ENCODE data around the gene TEK.
"Not testable (repeated sequence)": the region's sequence is repeated elsewhere in the genome, so short reads cannot be mapped to it uniquely, and the experiment has no call there.

TEK gene

GRCh38 chr9:27108981-27109541, at the start of gene TEK:
Gene TEK, plus strand, starts transcription at chr9:27109225. Its CDS starts 366 bp downstream, at chr9:27109591.
- DNase-seq (ENCODE audit: low read depth in 2 of 2), result no peak

- DNase-seq (ENCODE audit: low read depth in 2 of 2), result no peak
These were observed 49.6 kb upstream of the TEK start for GRCh38 chr9:27059412-27059811.

DNA sequence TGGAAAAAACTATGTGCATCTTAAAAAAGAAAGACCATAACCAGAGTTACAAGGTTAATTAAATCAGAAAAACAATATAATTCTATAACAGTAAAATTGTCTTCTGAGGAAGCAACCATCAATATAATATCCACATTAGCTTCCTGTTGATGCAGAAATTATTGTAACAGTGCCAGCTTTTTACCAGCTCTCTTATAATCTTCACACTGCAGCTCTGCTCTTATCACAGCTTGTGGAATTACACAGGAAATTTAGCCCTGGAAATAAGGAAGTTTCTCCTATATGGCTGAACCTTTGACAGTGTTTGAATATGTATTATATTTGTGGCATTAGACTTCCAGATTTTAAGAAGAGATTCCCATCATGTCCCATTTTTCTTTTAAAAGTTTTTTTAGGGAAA, 49.1 kb upstream of the TEK start:
- DNase-seq (ENCODE audit: low read depth in 2 of 2), result no peak

GRCh38 chr9:27065288-27065687, 43.7 kb upstream of the TEK start:
- no peak for DNase-seq (ENCODE audit: low read depth in 2 of 2)

GRCh38 chr9:27073841-27074728, 34.9 kb upstream of the TEK start:
- no peak for DNase-seq (ENCODE audit: low read depth in 2 of 2)

- no peak for DNase-seq (ENCODE audit: low read depth in 2 of 2)
These were observed 30.3 kb upstream of the TEK start for GRCh38 chr9:27078685-27079084.

- DNase-seq (ENCODE audit: low read depth in 2 of 2), result no peak
These were observed 23.6 kb upstream of the TEK start for GRCh38 chr9:27085456-27085855.

DNA sequence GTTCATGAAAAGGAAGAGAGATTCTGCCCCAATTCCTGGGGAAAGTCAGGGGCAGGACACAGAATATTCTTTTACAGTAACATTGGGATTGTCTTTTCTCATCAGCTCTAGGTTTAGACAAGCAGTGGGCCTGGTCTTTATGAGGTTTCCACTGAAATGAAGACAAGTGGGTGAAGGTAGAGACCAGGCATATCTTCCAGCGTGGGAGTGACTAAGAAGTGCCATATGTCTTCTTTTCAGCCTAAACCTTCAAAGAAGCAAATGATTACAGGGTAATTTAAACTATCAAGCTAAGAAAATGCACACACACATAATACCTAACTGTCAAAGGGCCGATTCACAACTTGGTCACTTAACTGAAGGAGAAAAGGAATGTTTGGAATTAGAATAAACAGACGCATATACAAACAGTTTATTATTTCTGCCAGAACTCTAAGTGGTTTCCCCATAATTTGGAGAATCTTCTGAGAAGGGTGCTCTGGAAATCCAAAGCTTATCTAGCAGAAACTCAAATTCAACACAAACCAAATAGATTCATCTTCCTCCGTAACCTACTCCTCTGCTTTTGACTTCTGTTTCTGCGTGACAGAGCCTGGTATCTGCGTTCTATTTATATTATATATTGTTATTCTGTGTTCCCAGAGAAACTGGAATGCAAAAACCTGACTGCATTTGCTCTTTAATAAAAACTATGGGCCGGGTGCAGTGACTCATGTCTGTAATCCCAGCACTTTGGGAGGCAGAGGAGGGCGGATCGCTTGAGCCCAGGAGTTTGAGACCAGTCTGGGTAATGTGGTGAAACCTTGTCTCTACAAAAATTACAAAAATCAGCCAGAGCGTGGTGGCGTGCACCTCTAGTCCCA, 22.0 kb upstream of the TEK start:
- no peak for DNase-seq (ENCODE audit: low read depth in 2 of 2)

DNA sequence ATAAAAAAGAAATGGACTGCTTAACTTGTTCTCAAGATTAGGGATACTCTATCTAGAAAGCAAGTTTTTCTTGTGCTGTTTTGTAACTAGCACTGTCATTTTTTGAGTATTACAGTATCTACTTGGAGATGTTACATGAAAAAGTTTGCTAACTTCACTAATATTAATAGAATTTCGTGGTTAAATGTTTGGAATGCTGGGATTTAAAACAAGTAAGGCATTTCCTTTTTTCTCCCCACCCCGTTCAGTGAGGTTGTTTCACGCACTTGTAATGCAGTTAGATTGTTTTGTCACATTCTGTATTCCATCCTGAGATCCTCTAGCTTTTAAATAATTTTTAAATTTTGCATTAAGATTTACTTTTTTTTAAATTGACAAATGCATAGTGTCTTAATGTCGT, 20.0 kb upstream of the TEK start:
- DNase-seq (ENCODE audit: low read depth in 2 of 2), result no peak

GRCh38 chr9:27089706-27090105, 19.3 kb upstream of the TEK start:
- no peak for DNase-seq (ENCODE audit: low read depth in 2 of 2)

DNA sequence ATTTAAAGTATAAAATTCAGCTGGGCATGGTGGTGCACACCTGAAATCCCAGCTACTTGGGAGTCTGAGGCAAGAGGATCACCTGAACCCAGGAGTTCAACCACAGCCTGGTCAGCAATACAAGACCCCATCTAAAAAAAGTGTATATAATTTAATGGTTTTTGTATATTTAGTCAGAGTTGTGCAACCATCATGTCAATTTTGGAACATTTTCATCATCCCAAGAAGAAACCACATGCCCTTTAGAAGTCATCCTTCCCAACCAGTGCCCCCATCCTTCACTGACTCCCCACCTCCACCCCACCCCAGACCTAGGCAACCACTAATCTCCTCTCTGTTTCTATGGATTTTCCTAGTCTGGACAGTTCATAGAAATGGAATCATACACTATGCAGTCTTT, 18.8 kb upstream of the TEK start:
- no peak for DNase-seq (ENCODE audit: low read depth in 2 of 2)

DNA sequence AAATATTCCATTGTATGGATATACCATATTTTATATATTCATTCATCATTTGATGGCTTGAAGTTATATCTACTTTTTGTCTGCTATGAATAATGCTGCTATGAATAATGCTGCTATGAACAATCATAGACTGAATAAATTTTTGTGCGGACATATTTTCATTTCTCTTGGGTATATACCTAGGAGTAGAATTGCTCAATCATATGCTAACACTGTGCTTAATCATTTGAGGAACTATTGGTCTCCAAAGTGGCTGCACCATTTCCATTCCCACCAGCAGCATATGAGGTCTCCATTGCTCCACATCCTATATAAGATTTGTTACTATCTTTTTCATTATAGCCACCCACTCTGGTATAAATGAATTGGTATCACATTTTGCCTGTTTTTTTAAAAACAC, 18.3 kb upstream of the TEK start:
- DNase-seq (ENCODE audit: low read depth in 2 of 2), result no peak

- not testable (repeated sequence) for DNase-seq (ENCODE audit: low read depth in 2 of 2)
These were observed 16.5 kb upstream of the TEK start for GRCh38 chr9:27092496-27092895.

- DNase-seq (ENCODE audit: low read depth in 2 of 2), result not testable (repeated sequence)
These were observed 15.5 kb upstream of the TEK start for GRCh38 chr9:27093384-27094067.

DNA sequence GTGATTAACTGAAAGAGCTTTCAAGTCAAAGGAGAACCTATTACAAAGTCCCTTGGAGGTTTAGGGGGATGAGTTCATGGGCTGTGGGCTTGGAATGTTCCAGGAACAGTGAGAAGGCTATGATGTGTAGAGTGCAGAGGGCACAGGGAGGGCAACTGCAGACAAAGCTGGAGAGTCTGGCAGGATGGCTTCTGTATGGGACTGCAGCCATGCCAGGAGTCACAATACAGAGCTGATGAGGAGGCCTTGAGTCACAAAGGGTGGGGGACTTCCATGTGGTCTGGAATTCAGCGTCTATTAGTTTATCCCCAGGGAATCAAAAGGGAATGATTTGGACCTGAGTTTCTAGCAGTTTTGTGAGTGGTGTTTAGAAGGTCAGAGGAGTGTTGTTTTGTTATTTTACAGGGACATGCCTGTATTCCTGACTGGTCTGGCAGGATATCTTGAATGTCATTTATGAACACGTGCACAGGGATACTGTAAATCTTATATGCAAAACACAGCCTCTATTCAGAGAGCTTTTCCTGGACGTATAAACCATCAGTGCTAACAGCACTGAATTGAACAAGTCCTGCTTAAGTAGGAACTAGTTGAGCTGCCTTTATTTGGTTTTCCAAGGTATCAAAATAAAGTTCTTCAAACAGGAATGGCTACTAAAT, 14.3 kb upstream of the TEK start:
- DNase-seq (ENCODE audit: low read depth in 2 of 2), result no peak

DNA sequence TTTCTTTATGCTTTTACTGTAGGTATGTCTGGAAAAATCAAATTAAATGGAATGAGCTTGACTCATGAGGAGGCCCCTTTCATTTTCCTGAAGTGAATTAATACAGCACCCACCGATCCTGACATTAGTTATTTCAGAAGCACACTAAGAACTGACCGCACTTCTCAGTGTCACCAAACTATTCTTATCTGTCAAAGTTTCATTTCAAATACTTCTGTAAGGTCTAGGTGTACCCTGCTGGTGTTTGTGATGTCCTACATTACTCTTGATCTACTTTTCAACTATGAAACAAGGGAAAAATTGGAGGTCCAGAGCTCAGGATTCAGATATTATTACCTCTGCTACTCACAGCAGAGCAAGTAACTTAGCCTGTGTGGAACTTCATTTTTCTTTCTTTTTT, 1.8 kb upstream of the TEK start:
- no peak for DNase-seq (ENCODE audit: low read depth in 2 of 2)

DNA sequence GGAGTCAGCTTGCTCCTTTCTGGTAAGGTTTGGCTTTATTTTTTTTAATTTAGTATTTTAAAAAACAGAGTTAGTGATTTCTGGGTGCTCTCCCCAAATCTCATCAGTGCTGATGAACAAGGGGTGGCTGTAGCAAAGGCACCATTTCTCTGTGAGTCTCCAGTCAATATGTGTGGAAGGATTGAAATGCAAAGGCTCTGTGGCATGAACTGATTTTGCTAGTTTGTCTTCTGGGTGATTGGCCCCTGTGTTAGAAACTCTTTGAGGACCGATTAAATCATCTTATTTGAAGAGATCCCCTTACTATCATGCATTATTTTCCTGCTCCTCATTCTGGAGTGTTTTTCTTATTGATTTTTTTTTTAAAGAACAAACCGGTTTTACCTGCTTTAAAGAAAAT, 596 bp downstream of the TEK start:
- no peak for DNase-seq (ENCODE audit: low read depth in 2 of 2)

DNA sequence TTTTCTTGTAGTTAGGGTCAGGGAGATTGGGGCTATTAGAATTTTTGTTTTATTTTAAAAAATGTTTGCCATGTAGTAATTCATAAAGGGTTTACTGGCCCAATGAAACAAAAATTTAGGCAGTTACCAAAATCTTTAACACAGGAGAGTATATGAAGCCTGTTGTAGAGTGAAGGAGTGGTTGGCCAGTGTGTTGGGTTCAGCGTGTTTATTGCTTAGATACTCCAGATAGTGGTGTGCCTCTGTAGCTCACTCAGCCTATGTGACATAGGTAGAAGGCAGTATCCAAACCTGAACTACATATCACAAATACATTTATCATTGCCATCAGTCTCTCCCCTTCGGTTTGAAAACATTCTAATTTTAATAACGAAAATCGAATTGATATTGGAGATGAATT, 1.2 kb downstream of the TEK start:
- no peak for DNase-seq (ENCODE audit: low read depth in 2 of 2)

- DNase-seq (ENCODE audit: low read depth in 2 of 2), result no peak
These were observed 3.2 kb downstream of the TEK start for GRCh38 chr9:27112235-27112634.

DNA sequence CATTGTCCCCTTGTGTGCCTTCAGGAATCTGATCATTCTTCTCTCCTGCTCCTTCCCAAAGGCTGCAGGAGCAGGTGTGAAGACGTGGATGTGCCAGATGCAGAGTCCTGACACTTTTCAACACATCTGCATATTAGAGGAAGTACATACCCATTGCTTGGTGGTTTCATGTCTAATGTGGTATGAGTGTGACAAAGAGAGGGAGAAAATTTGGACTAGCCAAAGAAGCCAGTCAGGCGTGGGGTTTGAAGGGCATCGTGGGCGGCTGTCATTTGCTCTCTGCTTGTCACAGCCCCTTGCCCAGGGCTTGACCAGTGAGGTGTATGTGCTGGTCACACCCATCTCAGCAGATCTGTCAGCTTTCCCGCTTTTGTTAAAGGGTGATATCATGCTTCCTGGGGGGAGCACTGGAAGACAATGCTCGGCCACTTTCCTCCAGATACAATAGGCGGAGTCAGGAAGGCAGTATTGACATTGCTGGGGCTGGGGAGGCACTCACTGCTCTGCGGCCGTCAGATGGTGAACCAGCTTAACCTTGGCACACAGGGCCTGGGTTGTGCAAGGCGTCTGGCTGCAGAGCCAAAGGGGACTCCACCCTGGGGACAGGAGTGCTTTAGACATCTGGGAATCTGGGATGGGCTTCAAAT, 8.6 kb downstream of the TEK start:
- DNase-seq (ENCODE audit: low read depth in 2 of 2), result no peak

DNA sequence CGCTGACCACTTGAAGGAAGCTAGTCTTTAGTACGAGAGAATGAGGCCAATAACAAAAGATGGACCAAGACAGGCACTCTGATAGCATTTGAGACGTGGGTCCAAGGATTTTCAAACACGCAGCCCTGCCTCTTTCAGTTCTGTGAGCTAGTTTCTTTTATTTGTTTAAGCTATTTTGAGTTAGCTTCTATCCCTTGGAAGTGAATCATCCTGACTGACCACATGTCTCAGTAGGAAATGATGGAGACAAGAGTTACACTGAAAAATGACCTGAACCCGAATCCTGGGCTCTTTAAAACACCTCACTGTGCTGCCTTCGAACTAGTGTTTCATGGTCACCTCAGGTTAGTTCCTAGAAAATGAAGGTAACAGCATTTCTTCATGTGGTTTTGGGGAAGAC, 9.9 kb downstream of the TEK start:
- DNase-seq (ENCODE audit: low read depth in 2 of 2), result no peak

All from stimulated activated CD8-positive, alpha-beta memory T cell treated with anti-CD3 and anti-CD28 coated beads, Interleukin-7, amount 100 ng/mL, for 1 hour (primary cell).